ENCODE data around the gene OSBPL1A. TPM values are rescaled to one million over a fixed set of nuclear protein-coding genes. Genes with fewer than 3 reads are reported as not detected.

OSBPL1A gene
- total and polyA plus RNA-seq, 2 of the 8 experiments (the other 6 are each of a cell fraction or from before 2014, with no cell fraction given) = 53.2 to 74.9 TPM

DNA sequence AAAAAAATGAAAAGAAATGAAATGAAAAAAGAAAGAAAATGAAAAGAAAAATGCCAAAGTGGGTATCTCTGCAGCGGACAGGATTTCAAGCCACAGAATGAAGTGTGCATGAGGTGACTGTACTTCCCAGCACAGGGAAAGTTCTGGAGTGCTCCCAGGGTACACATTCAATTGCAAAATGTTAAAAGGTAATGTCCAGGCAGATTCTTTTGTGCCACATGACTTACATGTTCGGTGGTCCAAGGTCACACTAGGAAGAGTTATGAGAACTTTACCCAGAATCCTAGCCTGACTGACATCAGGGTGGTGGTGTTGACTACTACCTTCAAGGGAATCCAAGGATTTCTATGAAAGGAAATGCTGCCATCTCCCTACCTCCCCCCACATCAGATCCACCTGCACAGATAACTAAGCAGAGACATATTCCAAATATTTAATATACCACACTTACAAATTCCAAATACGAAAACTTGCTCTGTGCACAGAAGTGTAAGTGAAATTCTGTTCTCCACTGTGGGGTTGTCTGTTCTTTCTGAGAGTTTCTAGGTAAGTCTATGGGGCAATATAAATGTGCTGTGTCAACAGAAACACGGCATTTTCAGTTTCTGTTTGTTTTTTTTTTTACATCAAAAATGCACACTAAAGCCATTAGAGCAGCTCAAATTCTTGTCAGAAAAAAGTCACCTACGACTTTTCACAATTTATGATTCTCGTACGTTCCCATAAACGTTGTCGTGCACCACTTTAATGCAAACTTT is 202.1 kb downstream of the OSBPL1A start:
- Histone ChIP-seq H3K36me3 (ENCODE audit: control insufficient read depth in 2 of 4, insufficient read depth in 4 of 4, low read length in 3 of 4) (peaks cover 0 to 5% (median 0%) of the 10 kb centered on the region in 4 experiments; a peak in 1 of 8 replicates), H4K8ac (ENCODE audit: extremely low read depth, insufficient read depth, low read length) (no peak overlapping the region), H3K9ac (replicated peaks in 1 of 4; ENCODE audit: extremely low read depth in 1 of 4, low read depth in 3 of 4, low read length in 3 of 4) (no peak overlapping the region), H3K9me3 (ENCODE audit: insufficient read depth in 2 of 2, low read depth in 1 of 2, low read length in 1 of 2) (no peaks in the 10 kb centered on the region), H3K56ac (replicated peaks; ENCODE audit: insufficient read length, low read depth, low read length) (no peak overlapping the region), H3K79me1 (ENCODE audit: low read depth, low read length) (no peaks in the 10 kb centered on the region), H3K4me1 (replicated peaks in 1 of 4; ENCODE audit: control insufficient read depth in 3 of 4, insufficient read depth in 4 of 4, low read length in 3 of 4) (no peaks in the 10 kb centered on the region; a peak in 1 of 7 replicates), H2BK12ac (ENCODE audit: low read depth, low read length) (no peak overlapping the region), H3K4ac (replicated peaks; ENCODE audit: insufficient read length, low read depth, low read length) (no peak overlapping the region), H3K4me3 (ENCODE audit: extremely low read depth in 1 of 4, insufficient read depth in 2 of 4, low read depth in 3 of 4, low read length in 4 of 4) (no peak overlapping the region), H3K14ac (ENCODE audit: insufficient read length) (no peak overlapping the region), H4K91ac (replicated peaks; ENCODE audit: insufficient read length, low read length) (no peak overlapping the region), H2AFZ (ENCODE audit: low read length) (no peak overlapping the region), H3K18ac (ENCODE audit: extremely low read depth, low read length) (no peak overlapping the region), H3K27me3 (replicated peaks in 1 of 4; ENCODE audit: control insufficient read depth in 3 of 4, extremely low read depth in 1 of 4, insufficient read depth in 3 of 4, low read length in 3 of 4) (no peaks in the 10 kb centered on the region), H3K23ac (ENCODE audit: insufficient read length) (no peak overlapping the region), H4K5ac (ENCODE audit: insufficient read length, low read depth, low read length) (no peak overlapping the region), H3K27ac (ENCODE audit: low read depth, low read length) (no peak overlapping the region), H2BK120ac (replicated peaks; ENCODE audit: low read depth, low read length) (no peak overlapping the region), H4K20me1 (replicated peaks in 1 of 2; ENCODE audit: control insufficient read depth in 1 of 2, insufficient read depth in 2 of 2, low read length in 2 of 2) (peaks cover 0 to 5% of the 10 kb centered on the region in 2 experiments), H2AK5ac (ENCODE audit: low read depth, low read length) (no peak overlapping the region), H3K79me2 (ENCODE audit: control insufficient read depth in 1 of 2, insufficient read depth in 2 of 2, low read length in 2 of 2) (no peaks in the 10 kb centered on the region), H2BK15ac (ENCODE audit: low read length) (no peak overlapping the region), H3K4me2 (ENCODE audit: insufficient read depth in 1 of 2, low read depth in 2 of 2, low read length in 2 of 2) (no peak overlapping the region), H3K23me2 (ENCODE audit: low read depth, low read length) (no peaks in the 10 kb centered on the region), H2BK5ac (ENCODE audit: low read depth, low read length) (no peak overlapping the region), H2BK20ac (ENCODE audit: low read length) (no peak overlapping the region)
- ChIA-PET CTCF (ENCODE audit: partially characterized antibody) (interaction anchor here (0.9 kb wide), 1 partner anchor 38 kb away, joined by 3 read pairs; no protein-coding TSS in a partner anchor), POLR2A (ENCODE audit: partially characterized antibody) (no interaction called here)
- TF ChIP-seq CREB1 (IDR thresholded peaks at IDR 0.05) (no peak), CTBP2 (IDR thresholded peaks at IDR 0.05; ENCODE audit: borderline replicate concordance, insufficient read depth, insufficient read length, low read length) (no peak), SP1 (IDR thresholded peaks at IDR 0.05; ENCODE audit: low read depth, low read length) (no peak), JUN (IDR thresholded peaks at IDR 0.05; ENCODE audit: low read depth, low read length) (no peak), RNF2 (IDR thresholded peaks at IDR 0.05; ENCODE audit: borderline replicate concordance, low read depth, low read length, missing control alignments, poor library complexity, severe bottlenecking) (no peak), SIN3A (conservative IDR thresholded peaks at IDR 0.05 in 1 of 2, IDR thresholded peaks at IDR 0.05 in 1 of 2; ENCODE audit: low read depth in 1 of 2, low read length in 2 of 2) (no peak), TBP (IDR thresholded peaks at IDR 0.05; ENCODE audit: low read depth, low read length) (no peak)
- TF ChIP-seq, protein P1, sequence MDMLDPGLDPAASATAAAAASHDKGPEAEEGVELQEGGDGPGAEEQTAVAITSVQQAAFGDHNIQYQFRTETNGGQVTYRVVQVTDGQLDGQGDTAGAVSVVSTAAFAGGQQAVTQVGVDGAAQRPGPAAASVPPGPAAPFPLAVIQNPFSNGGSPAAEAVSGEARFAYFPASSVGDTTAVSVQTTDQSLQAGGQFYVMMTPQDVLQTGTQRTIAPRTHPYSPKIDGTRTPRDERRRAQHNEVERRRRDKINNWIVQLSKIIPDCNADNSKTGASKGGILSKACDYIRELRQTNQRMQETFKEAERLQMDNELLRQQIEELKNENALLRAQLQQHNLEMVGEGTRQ (IDR thresholded peaks at IDR 0.05; ENCODE audit: low read length) = no peak
- WGBS, 2 experiments (ENCODE audit: extremely low coverage in 1 of 2, insufficient coverage in 1 of 2, insufficient read length in 1 of 2, insufficient replicate concordance in 2 of 2, low coverage in 1 of 2, low lambda C conversion rate in 2 of 2, missing lambda C conversion rate in 1 of 2) = 93% methylated on average over 9 of the region's 9 CpGs; no CpG with 5 or more reads in 1 of the 2 experiments
- FAIRE-seq (peak; percentile 13), DNase-seq (ENCODE audit: low read depth in 1 of 2, low spot score in 2 of 2) (no peak)
